Skeletal muscle tissue (tissue), 4 donors: ENCODE measurements around the gene NHEJ1. TPM values are rescaled to one million over a fixed set of nuclear protein-coding genes. Genes with fewer than 3 reads are reported as not detected.

Experiments used
- H3K27ac ChIP-seq: one replicate; pipeline ENCODE4 v1.7.0; 2013; ENCODE audit warnings: mild to moderate bottlenecking, low read depth, low read length, inconsistent platforms
- H3K27me3 ChIP-seq, 3 donors: one replicate each; pipeline ENCODE4 v1.7.0; 2013; ENCODE audit warnings: low read length in 3 of 3; ENCODE audit not compliant: control insufficient read depth in 3 of 3, insufficient read depth in 3 of 3
- H3K36me3 ChIP-seq, 3 donors: one replicate each; pipeline ENCODE4 v1.7.0; 2013; ENCODE audit warnings: low read length in 3 of 3; ENCODE audit not compliant: control insufficient read depth in 3 of 3, insufficient read depth in 3 of 3
- H3K4me1 ChIP-seq, 3 donors: one replicate each; pipeline ENCODE4 v1.7.0; 2013; ENCODE audit warnings: low read length in 3 of 3, mild to moderate bottlenecking in 3 of 3; ENCODE audit not compliant: control insufficient read depth in 3 of 3, insufficient read depth in 3 of 3
- H3K4me3 ChIP-seq, 3 donors: one replicate each; pipeline ENCODE4 v1.7.0; 2013; ENCODE audit warnings: low read length in 3 of 3
- H3K9ac ChIP-seq, 3 donors: one replicate each; pipeline ENCODE4 v1.7.0; 2013; ENCODE audit warnings: low read length in 3 of 3, mild to moderate bottlenecking in 3 of 3, moderate library complexity in 2 of 3, low read depth in 1 of 3
- H3K9me3 ChIP-seq, 3 donors: one replicate each; pipeline ENCODE4 v1.7.0; 2013; ENCODE audit warnings: low read length in 3 of 3; ENCODE audit not compliant: control insufficient read depth in 3 of 3
- total RNA-seq: library from RNA; depleted of rRNA; stranded (reverse); fragments of >200 nt; gene quantifications from one replicate; pipeline ENCODE4 v1.2.3, GENCODE V29; 2014
- donor health status: Osteomylitis.

Gene NHEJ1
- total RNA-seq, 1 donor from 2014 or later: 15.1 TPM

GRCh38 chr2:219168526-219168925 is 7.9 kb upstream of the NHEJ1 start:
- Histone ChIP-seq H3K27me3 (no peaks in the 10 kb centered on the region), H3K36me3 (peaks cover 10 to 15% (median 14%) of the 10 kb centered on the region in 3 donors), H3K4me1 (peaks cover 6 to 11% (median 6%) of the 10 kb centered on the region in 3 donors), H3K4me3 (no peak overlapping the region), H3K27ac (no peak overlapping the region), H3K9ac (no peak overlapping the region), H3K9me3 (no peaks in the 10 kb centered on the region)

- H3K9me3 ChIP-seq: no peaks in the 10 kb centered on the region
- H3K4me3 ChIP-seq: no peak overlapping the region
- no peak overlapping the region for H3K9ac ChIP-seq
- H3K4me1 ChIP-seq: peaks cover 6 to 11% (median 6%) of the 10 kb centered on the region in 3 donors
- H3K27me3 ChIP-seq: no peaks in the 10 kb centered on the region
- H3K36me3 ChIP-seq: peaks cover 6 to 10% (median 9%) of the 10 kb centered on the region in 3 donors
- no peak overlapping the region for H3K27ac ChIP-seq
Measured at GRCh38 chr2:219167997-219168396, 7.4 kb upstream of the NHEJ1 start.

GRCh38 chr2:219165058-219165911 is 4.7 kb upstream of the NHEJ1 start:
- Histone ChIP-seq H3K27me3 (no peaks in the 10 kb centered on the region), H3K27ac (no peak overlapping the region), H3K4me3 (no peak overlapping the region), H3K9ac (peak overlapping the region in 1 of 3 donors; percentile 16), H3K9me3 (no peaks in the 10 kb centered on the region), H3K36me3 (no peaks in the 10 kb centered on the region), H3K4me1 (peaks cover 5 to 7% (median 6%) of the 10 kb centered on the region in 3 donors)

- H3K9me3 ChIP-seq: no peaks in the 10 kb centered on the region
- no peak overlapping the region for H3K4me3 ChIP-seq
- H3K36me3 ChIP-seq: peaks cover 0 to under 1% (median 0%) of the 10 kb centered on the region in 3 donors
- H3K9ac ChIP-seq: no peak overlapping the region
- no peaks in the 10 kb centered on the region for H3K27me3 ChIP-seq
- peaks cover 10 to 12% (median 12%) of the 10 kb centered on the region in 3 donors for H3K4me1 ChIP-seq
- no peak overlapping the region for H3K27ac ChIP-seq
Measured at GRCh38 chr2:219163156-219163555, 2.5 kb upstream of the NHEJ1 start.

GRCh38 chr2:219161097-219161496 is 482 bp upstream of the NHEJ1 start:
- peaks cover 6 to 18% (median 17%) of the 10 kb centered on the region in 3 donors for H3K36me3 ChIP-seq
- peaks cover 10 to 12% (median 12%) of the 10 kb centered on the region in 3 donors for H3K4me1 ChIP-seq
- H3K27ac ChIP-seq: peak overlapping the region; percentile 60
- H3K27me3 ChIP-seq: no peaks in the 10 kb centered on the region
- no peaks in the 10 kb centered on the region for H3K9me3 ChIP-seq
- peak overlapping the region in 1 of 3 donors; percentile 89 for H3K9ac ChIP-seq
- peak overlapping the region; percentile 73 to 96 (median 94) for H3K4me3 ChIP-seq

- peak overlapping the region; percentile 60 for H3K27ac ChIP-seq
- peaks cover 6 to 18% (median 17%) of the 10 kb centered on the region in 3 donors for H3K36me3 ChIP-seq
- no peaks in the 10 kb centered on the region for H3K9me3 ChIP-seq
- H3K4me1 ChIP-seq: peaks cover 10 to 12% (median 12%) of the 10 kb centered on the region in 3 donors
- H3K4me3 ChIP-seq: peak overlapping the region; percentile 73 to 96 (median 94)
- peak overlapping the region; percentile 46 to 89 (median 79) for H3K9ac ChIP-seq
- no peaks in the 10 kb centered on the region for H3K27me3 ChIP-seq
Measured at GRCh38 chr2:219159771-219160185, 837 bp downstream of the NHEJ1 start.

GRCh38 chr2:219158586-219158985 is 2.0 kb downstream of the NHEJ1 start:
- Histone ChIP-seq H3K9ac (no peak overlapping the region), H3K36me3 (peaks cover 6 to 25% (median 20%) of the 10 kb centered on the region in 3 donors), H3K9me3 (no peaks in the 10 kb centered on the region), H3K4me3 (no peak overlapping the region), H3K27ac (no peak overlapping the region), H3K27me3 (no peaks in the 10 kb centered on the region), H3K4me1 (peaks cover 10 to 12% (median 12%) of the 10 kb centered on the region in 3 donors)

- H3K9me3 ChIP-seq: no peaks in the 10 kb centered on the region
Measured at GRCh38 chr2:219158025-219158424, 2.6 kb downstream of the NHEJ1 start.

GRCh38 chr2:219157396-219157795 is 3.2 kb downstream of the NHEJ1 start:
- Histone ChIP-seq H3K9ac (no peak overlapping the region), H3K4me1 (peaks cover 10 to 12% (median 12%) of the 10 kb centered on the region in 3 donors), H3K27ac (no peak overlapping the region), H3K4me3 (no peak overlapping the region), H3K27me3 (no peaks in the 10 kb centered on the region), H3K36me3 (peaks cover 6 to 28% (median 24%) of the 10 kb centered on the region in 3 donors), H3K9me3 (no peaks in the 10 kb centered on the region)

More at GRCh38 chr2:219158025-219158424, 2.6 kb downstream of the NHEJ1 start:
- no peak overlapping the region for H3K9ac ChIP-seq
- no peak overlapping the region for H3K4me3 ChIP-seq
- H3K4me1 ChIP-seq: peaks cover 10 to 12% (median 12%) of the 10 kb centered on the region in 3 donors
- H3K36me3 ChIP-seq: peaks cover 6 to 28% (median 24%) of the 10 kb centered on the region in 3 donors
- no peak overlapping the region for H3K27ac ChIP-seq
- H3K27me3 ChIP-seq: no peaks in the 10 kb centered on the region

- H3K9me3 ChIP-seq: no peaks in the 10 kb centered on the region
- H3K9ac ChIP-seq: no peak overlapping the region
Measured at GRCh38 chr2:219155054-219155644, 5.5 kb downstream of the NHEJ1 start.

More at GRCh38 chr2:219155054-219155644, 5.5 kb downstream of the NHEJ1 start:
- H3K27me3 ChIP-seq: no peaks in the 10 kb centered on the region
- peaks cover 6 to 28% (median 28%) of the 10 kb centered on the region in 3 donors for H3K36me3 ChIP-seq
- no peak overlapping the region for H3K4me3 ChIP-seq
- H3K27ac ChIP-seq: no peak overlapping the region
- H3K4me1 ChIP-seq: peaks cover 5 to 6% (median 6%) of the 10 kb centered on the region in 3 donors
